Adrenal gland (tissue), 12 donors: ENCODE results near the gene JAK3. TPM values are rescaled to one million over a fixed set of nuclear protein-coding genes. Genes with fewer than 3 reads are reported as not detected.
A peak's percentile ranks its signal among the peaks of the same experiment; 100 is the strongest.

Source experiments
- DNase-seq, 7 donors: peaks; one replicate each; pipeline ENCODE4 v3.0.0-alpha.2; 2019 to 2020
- H3K27ac ChIP-seq, 5 donors: fragments of 200-600 bp; sonication (generic) in 4 of 5; 1 replicate in 3 of 5; 2 replicates in 2 of 5; pipeline versions ENCODE4 v1.5.1 to v1.8.0; 2016 to 2020; ENCODE audit warnings: mild to moderate bottlenecking in 1 of 5
- H3K27me3 ChIP-seq: fragments of 200-600 bp; 2 replicates; pipeline ENCODE4 v1.8.0; 2021
- H3K36me3 ChIP-seq, 2 donors: fragments of 200-600 bp; replicated peaks in 1 of 2; 1 replicate in 1 of 2; 2 replicates in 1 of 2; pipeline versions ENCODE4 v1.5.1 to v1.8.0; 2018 to 2022
- H3K4me1 ChIP-seq, 2 donors: fragments of 200-600 bp; replicated peaks in 1 of 2; 1 replicate in 1 of 2; 2 replicates in 1 of 2; pipeline versions ENCODE4 v1.5.1 to v1.8.0; 2018 to 2021
- H3K4me3 ChIP-seq, 4 donors: fragments of 200-600 bp; sonication (generic) in 3 of 4; one replicate each; pipeline ENCODE4 v1.5.1; 2016 to 2018
- H3K9me3 ChIP-seq, 3 donors: fragments of 200-600 bp; sonication (generic) in 1 of 3; replicated peaks in 1 of 3; 1 replicate in 2 of 3; 2 replicates in 1 of 3; pipeline versions ENCODE4 v1.5.1 to v1.8.0; 2016 to 2021
- CTCF ChIP-seq, 6 experiments: fragments of 450-650 bp in 4 of 6; fragments of 200-600 bp in 2 of 6; sonication (generic) in 1 of 6; IDR thresholded peaks; 1 replicate in 5 of 6; 2 replicates in 1 of 6; pipeline versions ENCODE4 v1.5.1 to v1.8.0; 2016 to 2021; ENCODE audit warnings: antibody characterized with exemption in 6 of 6, mild to moderate bottlenecking in 2 of 6, moderate library complexity in 1 of 6
- POLR2A ChIP-seq, 2 donors: fragments of 450-650 bp; IDR thresholded peaks; one replicate each; pipeline ENCODE4 v1.6.1; 2017; ENCODE audit warnings: antibody characterized with exemption in 2 of 2, mild to moderate bottlenecking in 2 of 2, moderate library complexity in 1 of 2
- WGBS, 4 donors: extraction: QIAGEN DNeasy Blood & Tissue Kit in 2 of 4; methylation state at CpG; one replicate each; pipeline versions ENCODE4 v1.1.5 to v1.1.7; 2013 to 2017; 5-methylcytosine and 5-hydroxymethylcytosine counted together
- intact Hi-C, 2 donors: fragments of 100-400 bp; cut with DNase I; formaldehyde crosslinking; loops; one replicate each; pipeline versions ENCODE4 v1.14.1 to v1.15.0; 2022 to 2023
- polyA plus RNA-seq, 3 donors: library from polyadenylated mRNA; stranded (reverse); fragments of 200-250 nt in 2 of 3; fragments of 350-450 nt in 1 of 3; fragmentation: Illumina TruSeq in 1 of 3; extraction: RNeasy Lipid Tissue Mini Kit (QIAGEN cat#74804) in 1 of 3; gene quantifications; one replicate each; pipeline ENCODE4 v1.2.3, GENCODE V29; 2013 to 2014
- total RNA-seq, 9 donors: library from RNA; depleted of rRNA in 4 of 9; stranded (reverse); fragments of >200 nt in 4 of 9; fragments of 120-200 nt in 1 of 9; fragmentation: NEBNext Ultra II Directional in 1 of 9; extraction: Animal tissue kit (Norgen Biotek cat#: 25700) in 1 of 9; gene quantifications; one replicate each; pipeline versions ENCODE4 v1.1.0 to v1.2.4, GENCODE V29; 2013 to 2023
- donor health status: healthy with polysubstance abuse.
- donor health status: Bipolar disorder and iron deficiency.
- donor health status: DM: yes; HTN: yes; CAD: no.
- donor health status: DM: no; HTN: no; CAD: no.
- donor health status: DM: no; HTN: no; CAD: no.
- donor health status: DM: yes; HTN: yes; CAD: no.

JAK3 gene
- total and polyA plus RNA-seq, 12 donors: 1.8 to 15.5 (median 7.9) TPM

GRCh38 chr19:17830567-17831418 is 17.0 kb downstream of the JAK3 start:
- DNase-seq: peak; percentile 42 to 76 (median 68)
- Histone ChIP-seq H3K27ac (no peak overlapping the region), H3K27me3 (peaks cover 3% of the 10 kb centered on the region), H3K36me3 (peaks cover 0 to 18% of the 10 kb centered on the region in 2 donors), H3K4me3 (no peak overlapping the region), H3K9me3 (no peaks in the 10 kb centered on the region), H3K4me1 (no peaks in the 10 kb centered on the region)
- no peak for TF ChIP-seq POLR2A (IDR thresholded peaks at IDR 0.05)
- TF ChIP-seq CTCF (IDR thresholded peaks at IDR 0.05): no peak
- WGBS, 4 donors: 23 to 43% (median 29%) methylated on average over 17 to 50 of the region's 50 CpGs
- intact Hi-C loops: no loop called here

GRCh38 chr19:17829855-17830566 is 17.8 kb downstream of the JAK3 start:
- Histone ChIP-seq H3K27ac (no peak overlapping the region), H3K27me3 (peaks cover 3% of the 10 kb centered on the region)

GRCh38 chr19:17826508-17827056 is 21.2 kb downstream of the JAK3 start:
- Histone ChIP-seq H3K27me3 (peaks cover 3% of the 10 kb centered on the region), H3K27ac (no peak overlapping the region), H3K4me3 (no peak overlapping the region), H3K9me3 (no peaks in the 10 kb centered on the region), H3K4me1 (no peaks in the 10 kb centered on the region), H3K36me3 (peaks cover 0 to 5% of the 10 kb centered on the region in 2 donors)
- TF ChIP-seq CTCF (IDR thresholded peaks at IDR 0.05) (no peak), POLR2A (IDR thresholded peaks at IDR 0.05) (no peak)
- intact Hi-C loops: no loop called here
- 83 to 90% (median 87%) methylated on average over 5 to 13 of the region's 13 CpGs for WGBS, 4 donors
- DNase-seq: no peak

More at GRCh38 chr19:17829855-17830566, 17.8 kb downstream of the JAK3 start:
- Histone ChIP-seq H3K4me3 (no peak overlapping the region), H3K9me3 (no peaks in the 10 kb centered on the region), H3K36me3 (peaks cover 0 to 18% of the 10 kb centered on the region in 2 donors), H3K4me1 (no peaks in the 10 kb centered on the region)
- intact Hi-C loops: no loop called here
- TF ChIP-seq POLR2A (IDR thresholded peaks at IDR 0.05) (no peak), CTCF (IDR thresholded peaks at IDR 0.05) (no peak)
- 29 to 39% (median 31%) methylated on average over 12 to 29 of the region's 29 CpGs for WGBS, 4 donors
- peak in 3 of 7 donors; percentile 23 to 49 (median 36) for DNase-seq

GRCh38 chr19:17824339-17824738 is 23.4 kb downstream of the JAK3 start:
- peaks cover 0 to 5% of the 10 kb centered on the region in 2 donors for H3K36me3 ChIP-seq
- H3K4me3 ChIP-seq: no peak overlapping the region
- DNase-seq: no peak
- WGBS, 4 donors: 43 to 61% (median 52%) methylated on average over 2 to 8 of the region's 8 CpGs
- H3K27ac ChIP-seq: no peak overlapping the region
- no peak for TF ChIP-seq CTCF (IDR thresholded peaks at IDR 0.05)
- H3K27me3 ChIP-seq: peaks cover 3% of the 10 kb centered on the region
- H3K9me3 ChIP-seq: no peaks in the 10 kb centered on the region
- intact Hi-C loops: no loop called here
- no peaks in the 10 kb centered on the region for H3K4me1 ChIP-seq
